Measurements from ENCODE around the gene SCN5A.

Gene SCN5A

GRCh38 chr3:38549957-38550840 is 99.3 kb downstream of the SCN5A start:
- Mint-ChIP-seq H3K36me3 (ENCODE audit: low read depth) (no peaks in the 10 kb centered on the region), H3K4me3 (no peak overlapping the region)

DNA sequence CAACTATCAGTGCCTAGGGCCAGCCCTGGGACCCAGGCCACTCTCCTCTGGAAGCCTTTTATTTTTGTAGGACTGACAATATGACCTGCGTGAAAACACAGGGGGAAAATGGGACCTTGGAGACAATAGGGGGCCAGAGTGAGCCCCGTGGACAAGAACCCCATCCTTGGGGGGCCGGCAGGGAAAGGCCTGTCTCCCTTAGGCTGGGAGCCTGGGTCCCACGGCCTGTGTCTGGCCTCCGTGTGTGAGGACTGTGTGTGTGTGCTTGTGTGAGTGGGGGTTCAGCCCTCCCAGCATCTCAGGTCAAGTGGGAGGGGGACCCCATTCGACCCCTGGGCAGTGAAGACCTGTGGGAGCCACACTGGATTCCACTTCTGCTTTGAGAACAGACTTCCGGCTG is 100.0 kb downstream of the SCN5A start:
- ATAC-seq: no peak
- no peaks in the 10 kb centered on the region for H3K36me3 Mint-ChIP-seq (ENCODE audit: low read depth)
- H3K9me3 Mint-ChIP-seq: no peaks in the 10 kb centered on the region
- no peak overlapping the region for H3K27ac Mint-ChIP-seq
- H3K4me3 Mint-ChIP-seq: no peak overlapping the region
- H3K4me1 Mint-ChIP-seq: no peaks in the 10 kb centered on the region
- H3K27me3 Mint-ChIP-seq: peaks cover 5% of the 10 kb centered on the region
- DNase-seq: no peak

More at GRCh38 chr3:38549957-38550840, 99.3 kb downstream of the SCN5A start:
- no peaks in the 10 kb centered on the region for H3K9me3 Mint-ChIP-seq
- no peaks in the 10 kb centered on the region for H3K4me1 Mint-ChIP-seq
- H3K27me3 Mint-ChIP-seq: peaks cover 5% of the 10 kb centered on the region
- H3K27ac Mint-ChIP-seq: no peak overlapping the region
- ATAC-seq (no peak), DNase-seq (no peak)

- Mint-ChIP-seq H3K27me3 (peaks cover 3% of the 10 kb centered on the region), H3K4me1 (no peaks in the 10 kb centered on the region), H3K36me3 (ENCODE audit: low read depth) (no peaks in the 10 kb centered on the region), H3K27ac (no peak overlapping the region), H3K4me3 (no peak overlapping the region), H3K9me3 (no peaks in the 10 kb centered on the region)
- ATAC-seq (no peak), DNase-seq (no peak)
Observed at GRCh38 chr3:38549082-38549481, 100.4 kb downstream of the SCN5A start.

DNA sequence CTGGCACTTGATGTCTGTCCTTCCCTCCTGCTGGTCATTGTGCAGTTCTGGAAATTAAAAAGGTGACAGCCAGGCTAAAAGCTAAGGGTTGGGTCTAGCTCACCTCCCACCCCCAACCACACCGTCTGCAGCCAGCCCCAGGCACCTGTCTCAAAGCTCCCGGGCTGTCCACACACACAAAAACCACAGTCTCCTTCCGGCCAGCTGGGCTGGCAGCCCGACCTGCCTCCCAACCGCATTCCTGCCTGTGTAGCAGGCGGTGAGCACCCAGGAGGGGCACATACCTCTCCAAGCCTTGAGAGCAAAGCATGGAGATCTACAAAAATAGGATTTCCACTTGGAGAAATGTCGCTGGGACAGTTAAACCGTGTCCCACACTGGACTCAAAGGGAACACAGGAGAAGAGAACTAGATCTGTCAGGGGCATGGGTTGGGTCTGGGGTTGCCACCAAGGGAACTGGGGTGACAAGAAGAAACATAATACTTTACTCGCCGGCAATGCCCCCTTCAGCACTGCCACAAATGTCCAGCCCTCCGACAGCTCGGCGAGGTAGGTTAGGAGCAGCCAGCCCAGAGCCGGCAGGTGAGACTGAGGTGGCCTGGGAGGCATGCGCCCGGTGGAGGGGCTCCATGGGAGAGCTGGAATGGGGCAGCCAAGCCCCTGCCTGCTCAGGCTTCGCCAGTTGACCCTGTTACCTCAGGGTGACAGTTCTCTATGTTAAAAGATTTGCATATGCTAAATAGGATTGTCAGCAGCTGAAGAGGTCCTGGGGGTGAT is 101.1 kb downstream of the SCN5A start:
- Mint-ChIP-seq H3K4me1 (no peaks in the 10 kb centered on the region), H3K4me3 (no peak overlapping the region), H3K36me3 (ENCODE audit: low read depth) (no peaks in the 10 kb centered on the region), H3K27me3 (no peaks in the 10 kb centered on the region), H3K9me3 (no peaks in the 10 kb centered on the region), H3K27ac (no peak overlapping the region)
- DNase-seq (no peak), ATAC-seq (no peak)

- Mint-ChIP-seq H3K27ac (no peak overlapping the region), H3K36me3 (ENCODE audit: low read depth) (no peaks in the 10 kb centered on the region), H3K4me1 (no peaks in the 10 kb centered on the region), H3K27me3 (no peaks in the 10 kb centered on the region), H3K4me3 (no peak overlapping the region), H3K9me3 (no peaks in the 10 kb centered on the region)
- ATAC-seq: no peak
- no peak for DNase-seq
Observed at GRCh38 chr3:38545983-38546382, 103.5 kb downstream of the SCN5A start.

- ATAC-seq (no peak), DNase-seq (no peak)
- no peak overlapping the region for H3K4me3 Mint-ChIP-seq
- H3K4me1 Mint-ChIP-seq: no peaks in the 10 kb centered on the region
- H3K27ac Mint-ChIP-seq: no peak overlapping the region
- H3K36me3 Mint-ChIP-seq (ENCODE audit: low read depth): no peaks in the 10 kb centered on the region
- H3K9me3 Mint-ChIP-seq: no peaks in the 10 kb centered on the region
- H3K27me3 Mint-ChIP-seq: no peaks in the 10 kb centered on the region
Observed at GRCh38 chr3:38545550-38545949, 103.9 kb downstream of the SCN5A start.

GRCh38 chr3:38544926-38545325 is 104.6 kb downstream of the SCN5A start:
- no peaks in the 10 kb centered on the region for H3K36me3 Mint-ChIP-seq (ENCODE audit: low read depth)
- H3K4me1 Mint-ChIP-seq: no peaks in the 10 kb centered on the region
- DNase-seq (no peak), ATAC-seq (no peak)
- no peak overlapping the region for H3K4me3 Mint-ChIP-seq
- H3K27ac Mint-ChIP-seq: no peak overlapping the region
- no peaks in the 10 kb centered on the region for H3K9me3 Mint-ChIP-seq
- no peaks in the 10 kb centered on the region for H3K27me3 Mint-ChIP-seq

DNA sequence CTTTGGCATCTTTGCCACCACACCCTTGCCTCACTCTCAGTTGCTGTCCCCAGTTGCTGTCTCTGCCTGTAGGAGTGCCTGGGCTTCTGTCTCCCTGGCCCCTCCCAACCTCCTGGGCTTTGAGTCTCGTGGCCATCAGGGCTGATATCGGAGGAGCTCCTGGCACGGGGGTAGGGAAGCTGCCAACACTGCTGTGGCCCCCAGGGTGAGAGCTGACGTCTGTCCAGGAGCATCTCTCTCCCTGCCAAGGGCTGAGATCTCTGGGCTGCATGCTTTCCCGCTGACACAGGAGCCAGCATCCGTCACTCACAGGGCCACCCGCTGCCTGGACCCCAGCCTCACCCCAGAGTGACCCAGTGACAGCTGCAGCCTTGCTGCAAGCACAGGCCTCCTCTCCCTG is 105.9 kb downstream of the SCN5A start:
- H3K9me3 Mint-ChIP-seq: no peaks in the 10 kb centered on the region
- H3K4me3 Mint-ChIP-seq: no peak overlapping the region
- H3K27me3 Mint-ChIP-seq: no peaks in the 10 kb centered on the region
- ATAC-seq: no peak
- H3K36me3 Mint-ChIP-seq (ENCODE audit: low read depth): no peaks in the 10 kb centered on the region
- no peaks in the 10 kb centered on the region for H3K4me1 Mint-ChIP-seq
- no peak for DNase-seq
- H3K27ac Mint-ChIP-seq: no peak overlapping the region

DNA sequence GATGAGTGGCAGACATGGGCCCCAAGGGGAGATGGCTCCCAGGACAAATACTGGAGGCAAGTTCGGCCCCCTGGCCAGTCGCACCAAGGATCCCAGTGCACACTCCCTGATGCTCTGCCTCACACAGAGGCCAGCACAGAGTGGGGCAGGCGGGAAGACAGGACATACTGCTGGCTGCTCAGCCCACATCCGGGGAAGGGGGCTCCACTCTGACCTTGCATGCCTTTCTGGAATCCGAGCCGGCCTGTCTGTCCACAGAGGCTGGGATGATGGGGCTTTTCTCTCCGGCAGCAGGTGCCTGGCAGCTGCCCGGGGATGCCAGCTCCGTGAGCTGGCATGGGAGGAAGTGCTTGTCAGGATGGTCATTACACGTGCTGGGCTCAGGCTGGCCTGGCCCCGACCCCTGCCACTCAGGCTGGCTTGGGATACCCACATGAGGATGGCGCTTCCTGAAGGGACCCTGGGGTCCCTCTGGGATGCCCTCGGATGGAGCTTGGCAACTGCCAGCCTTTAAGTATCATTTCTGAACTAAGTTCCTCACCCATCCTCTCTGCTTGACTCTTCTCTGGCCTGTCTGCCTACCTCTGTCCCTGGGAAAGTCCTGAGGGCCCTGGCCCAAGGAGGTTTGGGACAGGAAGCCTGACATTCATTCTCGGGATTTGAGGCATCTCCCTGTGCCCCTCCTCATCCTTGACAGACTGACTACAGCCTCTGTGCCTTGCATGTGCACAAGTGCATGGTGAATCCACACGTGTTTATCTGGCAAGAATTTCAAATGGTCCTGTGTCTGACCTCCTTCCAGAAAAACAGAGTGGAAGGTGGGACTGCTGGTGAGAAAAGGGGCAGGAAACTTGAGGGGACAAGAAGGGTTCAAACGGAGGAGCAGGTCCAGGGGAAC is 106.8 kb downstream of the SCN5A start:
- H3K4me1 Mint-ChIP-seq: no peaks in the 10 kb centered on the region
- ATAC-seq: no peak
- H3K27me3 Mint-ChIP-seq: no peaks in the 10 kb centered on the region
- no peak overlapping the region for H3K4me3 Mint-ChIP-seq
- no peaks in the 10 kb centered on the region for H3K36me3 Mint-ChIP-seq (ENCODE audit: low read depth)
- no peaks in the 10 kb centered on the region for H3K9me3 Mint-ChIP-seq
- H3K27ac Mint-ChIP-seq: no peak overlapping the region
- DNase-seq: no peak

GRCh38 chr3:38541806-38542205 is 107.7 kb downstream of the SCN5A start:
- no peaks in the 10 kb centered on the region for H3K9me3 Mint-ChIP-seq
- ATAC-seq (no peak), DNase-seq (no peak)
- H3K27me3 Mint-ChIP-seq: no peaks in the 10 kb centered on the region
- no peaks in the 10 kb centered on the region for H3K4me1 Mint-ChIP-seq
- H3K36me3 Mint-ChIP-seq (ENCODE audit: low read depth): no peaks in the 10 kb centered on the region
- H3K27ac Mint-ChIP-seq: no peak overlapping the region
- H3K4me3 Mint-ChIP-seq: no peak overlapping the region

DNA sequence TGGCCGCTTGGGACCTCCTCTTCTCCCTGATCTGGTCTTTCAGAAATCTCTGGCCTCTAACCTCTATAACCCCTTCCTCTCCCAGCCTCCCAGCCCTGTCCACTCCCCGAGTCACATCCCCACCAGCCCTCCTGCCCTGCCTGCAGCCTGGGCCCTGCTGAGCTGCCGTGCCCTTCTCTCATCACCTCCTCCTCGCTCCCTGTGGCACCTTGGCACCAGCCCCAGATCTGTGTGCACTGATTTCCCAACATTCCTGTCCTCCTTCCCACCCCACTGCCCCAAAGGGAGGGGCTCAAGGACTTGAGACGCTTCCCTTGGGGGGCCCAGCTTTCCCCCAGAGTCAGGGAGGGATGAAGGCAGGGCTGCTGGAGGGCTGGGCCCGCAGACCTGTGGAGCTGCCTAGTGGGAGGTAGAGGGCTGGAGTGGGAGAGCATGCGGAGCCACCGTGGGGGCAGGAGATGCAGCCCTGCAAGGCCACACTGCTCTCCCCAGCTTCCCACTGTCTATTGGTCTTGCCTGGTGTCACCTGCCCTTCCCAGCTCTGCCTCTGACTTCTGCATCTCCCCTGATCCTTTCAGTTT is 110.6 kb downstream of the SCN5A start:
- Mint-ChIP-seq H3K27me3 (no peaks in the 10 kb centered on the region), H3K4me3 (no peak overlapping the region), H3K4me1 (peaks cover 5% of the 10 kb centered on the region), H3K36me3 (ENCODE audit: low read depth) (peaks cover 3% of the 10 kb centered on the region), H3K27ac (no peak overlapping the region), H3K9me3 (no peaks in the 10 kb centered on the region)
- DNase-seq: no peak
- no peak for ATAC-seq

GRCh38 chr3:38536671-38537070 is 112.8 kb downstream of the SCN5A start:
- Mint-ChIP-seq H3K36me3 (ENCODE audit: low read depth) (peaks cover 5% of the 10 kb centered on the region), H3K27me3 (no peaks in the 10 kb centered on the region), H3K4me1 (peaks cover 5% of the 10 kb centered on the region), H3K9me3 (no peaks in the 10 kb centered on the region), H3K4me3 (no peak overlapping the region), H3K27ac (no peak overlapping the region)
- no peak for DNase-seq
- no peak for ATAC-seq

GRCh38 chr3:38534604-38535003 is 114.9 kb downstream of the SCN5A start:
- no peak for ATAC-seq
- no peaks in the 10 kb centered on the region for H3K9me3 Mint-ChIP-seq
- DNase-seq: no peak
- peaks cover 9% of the 10 kb centered on the region for H3K36me3 Mint-ChIP-seq (ENCODE audit: low read depth)
- H3K4me1 Mint-ChIP-seq: peaks cover 5% of the 10 kb centered on the region
- H3K27ac Mint-ChIP-seq: no peak overlapping the region
- no peak overlapping the region for H3K4me3 Mint-ChIP-seq
- H3K27me3 Mint-ChIP-seq: no peaks in the 10 kb centered on the region

DNA sequence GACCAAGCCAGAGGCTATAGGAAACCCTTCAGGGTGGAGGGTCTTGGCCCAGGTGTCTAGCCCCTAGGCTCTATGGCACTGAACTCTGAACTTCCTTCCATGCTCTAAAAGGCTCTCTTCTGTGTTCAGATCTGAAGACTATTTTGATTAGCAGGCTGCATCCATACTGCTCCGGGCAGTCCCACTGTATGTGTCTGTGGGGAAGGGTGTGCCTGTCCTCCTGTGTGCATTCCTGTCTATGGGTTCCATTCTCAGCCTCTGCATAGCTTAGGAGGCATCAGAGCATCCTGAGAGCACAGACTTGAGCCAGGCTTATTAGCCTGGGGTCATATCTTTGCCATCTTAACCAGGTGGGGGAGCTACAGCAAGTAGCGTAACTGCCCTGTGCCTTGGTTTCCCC is 115.3 kb downstream of the SCN5A start:
- Mint-ChIP-seq H3K4me3 (no peak overlapping the region), H3K4me1 (peaks cover 5% of the 10 kb centered on the region), H3K27ac (no peak overlapping the region), H3K36me3 (ENCODE audit: low read depth) (peaks cover 9% of the 10 kb centered on the region), H3K27me3 (no peaks in the 10 kb centered on the region), H3K9me3 (no peaks in the 10 kb centered on the region)
- ATAC-seq (no peak), DNase-seq (no peak)
